ENCODE data around the gene ANKS1B. TPM values are rescaled to one million over a fixed set of nuclear protein-coding genes. Genes with fewer than 3 reads are reported as not detected.

The ANKS1B gene
- polyA plus RNA-seq, 3 donors, result not detected

- Histone ChIP-seq H3K4me3 (replicated peaks in 1 of 3; ENCODE audit: low read depth in 2 of 3, low read length in 3 of 3) (no peak overlapping the region), H3K27ac (ENCODE audit: low read depth in 1 of 2, low read length in 2 of 2) (no peak overlapping the region), H3K9me3 (replicated peaks in 1 of 2; ENCODE audit: control insufficient read depth in 1 of 2, insufficient read depth in 1 of 2, low read length in 2 of 2) (no peaks in the 10 kb centered on the region), H3K4me2 (replicated peaks; ENCODE audit: extremely low read depth, low read length, poor library complexity, severe bottlenecking) (no peak overlapping the region), H3K4me1 (ENCODE audit: control insufficient read depth in 1 of 2, insufficient read depth in 2 of 2, low read length in 2 of 2) (no peaks in the 10 kb centered on the region), H4K20me1 (ENCODE audit: insufficient read depth, low read length) (no peaks in the 10 kb centered on the region), H3K36me3 (replicated peaks in 1 of 2; ENCODE audit: control insufficient read depth in 1 of 2, insufficient read depth in 2 of 2, low read length in 2 of 2) (no peaks in the 10 kb centered on the region), H2AFZ (ENCODE audit: insufficient read depth, low read depth, low read length, poor library complexity, severe bottlenecking) (no peak overlapping the region), H3K9ac (ENCODE audit: insufficient read depth, low read length, poor library complexity, severe bottlenecking) (no peak overlapping the region), H3K79me2 (ENCODE audit: insufficient read depth, low read length) (no peaks in the 10 kb centered on the region), H3K27me3 (ENCODE audit: control insufficient read depth in 2 of 2, insufficient read depth in 2 of 2, low read length in 2 of 2) (no peaks in the 10 kb centered on the region)
- 100% methylated on average over 1 of the region's 1 CpG for WGBS (ENCODE audit: insufficient coverage)
- Mint-ChIP-seq H3K4me3 (no peak overlapping the region), H3K4me1 (no peaks in the 10 kb centered on the region), H3K27me3 (ENCODE audit: low read depth in 3 of 3) (peaks cover 2 to 5% (median 3%) of the 10 kb centered on the region in 3 donors), H3K27ac (no peak overlapping the region), H3K9me3 (no peaks in the 10 kb centered on the region), H3K36me3 (no peaks in the 10 kb centered on the region)
- no peak for DNase-seq
- intact Hi-C loops (cut with micrococcal nuclease), result no loop called here
- TF ChIP-seq, protein P1, sequence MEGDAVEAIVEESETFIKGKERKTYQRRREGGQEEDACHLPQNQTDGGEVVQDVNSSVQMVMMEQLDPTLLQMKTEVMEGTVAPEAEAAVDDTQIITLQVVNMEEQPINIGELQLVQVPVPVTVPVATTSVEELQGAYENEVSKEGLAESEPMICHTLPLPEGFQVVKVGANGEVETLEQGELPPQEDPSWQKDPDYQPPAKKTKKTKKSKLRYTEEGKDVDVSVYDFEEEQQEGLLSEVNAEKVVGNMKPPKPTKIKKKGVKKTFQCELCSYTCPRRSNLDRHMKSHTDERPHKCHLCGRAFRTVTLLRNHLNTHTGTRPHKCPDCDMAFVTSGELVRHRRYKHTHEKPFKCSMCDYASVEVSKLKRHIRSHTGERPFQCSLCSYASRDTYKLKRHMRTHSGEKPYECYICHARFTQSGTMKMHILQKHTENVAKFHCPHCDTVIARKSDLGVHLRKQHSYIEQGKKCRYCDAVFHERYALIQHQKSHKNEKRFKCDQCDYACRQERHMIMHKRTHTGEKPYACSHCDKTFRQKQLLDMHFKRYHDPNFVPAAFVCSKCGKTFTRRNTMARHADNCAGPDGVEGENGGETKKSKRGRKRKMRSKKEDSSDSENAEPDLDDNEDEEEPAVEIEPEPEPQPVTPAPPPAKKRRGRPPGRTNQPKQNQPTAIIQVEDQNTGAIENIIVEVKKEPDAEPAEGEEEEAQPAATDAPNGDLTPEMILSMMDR (IDR thresholded peaks at IDR 0.05), result no peak
Observed at GRCh38 chr12:98997899-98998298, 986.8 kb downstream of the ANKS1B start.

DNA sequence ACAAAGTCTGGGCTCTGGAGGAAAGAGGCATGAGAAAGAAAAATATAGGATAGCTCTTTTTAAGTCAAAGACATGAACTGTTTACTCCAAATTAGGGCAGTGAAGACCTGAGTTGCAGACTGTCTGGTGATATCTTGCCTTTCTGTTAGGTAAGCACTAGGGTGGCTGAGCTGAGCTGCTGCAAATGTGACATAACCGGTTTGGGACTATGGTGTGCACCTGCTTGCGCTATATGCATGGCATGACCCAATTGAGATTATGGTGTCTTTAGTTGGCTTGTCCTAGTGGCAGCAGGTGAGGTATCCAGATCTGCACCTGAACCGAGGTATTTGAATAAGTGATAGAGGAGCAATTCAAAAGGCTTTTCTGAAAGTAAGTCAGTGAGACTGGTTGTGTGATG, 994.1 kb downstream of the ANKS1B start:
- H3K9ac ChIP-seq (ENCODE audit: insufficient read depth, low read length, poor library complexity, severe bottlenecking), result no peak overlapping the region
- no peak overlapping the region for H3K4me2 ChIP-seq (replicated peaks; ENCODE audit: extremely low read depth, low read length, poor library complexity, severe bottlenecking)
- peaks cover 0 to 6% (median 0%) of the 10 kb centered on the region in 7 donors for H3K9me3 Mint-ChIP-seq
- H4K20me1 ChIP-seq (ENCODE audit: insufficient read depth, low read length), result no peaks in the 10 kb centered on the region
- H3K27ac Mint-ChIP-seq, result no peak overlapping the region
- H3K36me3 Mint-ChIP-seq, result no peaks in the 10 kb centered on the region
- no peak overlapping the region for H3K4me3 ChIP-seq (replicated peaks in 1 of 3; ENCODE audit: low read depth in 2 of 3, low read length in 3 of 3)
- no peaks in the 10 kb centered on the region for H3K9me3 ChIP-seq (replicated peaks in 1 of 2; ENCODE audit: control insufficient read depth in 1 of 2, insufficient read depth in 1 of 2, low read length in 2 of 2)
- no peaks in the 10 kb centered on the region for H3K27me3 ChIP-seq (ENCODE audit: control insufficient read depth in 2 of 2, insufficient read depth in 2 of 2, low read length in 2 of 2)
- no peaks in the 10 kb centered on the region for H3K4me1 ChIP-seq (ENCODE audit: control insufficient read depth in 1 of 2, insufficient read depth in 2 of 2, low read length in 2 of 2)
- H3K36me3 ChIP-seq (replicated peaks in 1 of 2; ENCODE audit: control insufficient read depth in 1 of 2, insufficient read depth in 2 of 2, low read length in 2 of 2), result no peaks in the 10 kb centered on the region
- no peak overlapping the region for H2AFZ ChIP-seq (ENCODE audit: insufficient read depth, low read depth, low read length, poor library complexity, severe bottlenecking)
- H3K79me2 ChIP-seq (ENCODE audit: insufficient read depth, low read length), result no peaks in the 10 kb centered on the region
- no peak for DNase-seq
- H3K27me3 Mint-ChIP-seq (ENCODE audit: low read depth in 3 of 3), result peaks cover 0 to 13% (median 3%) of the 10 kb centered on the region in 3 donors
- 97% methylated on average over 3 of the region's 3 CpGs for WGBS (ENCODE audit: insufficient coverage)
- no peaks in the 10 kb centered on the region for H3K4me1 Mint-ChIP-seq
- no peak overlapping the region for H3K4me3 Mint-ChIP-seq
- no peak overlapping the region for H3K27ac ChIP-seq (ENCODE audit: low read depth in 1 of 2, low read length in 2 of 2)
- intact Hi-C loops (cut with micrococcal nuclease), result no loop called here
- TF ChIP-seq, protein P1 (IDR thresholded peaks at IDR 0.05), result no peak

Data from CD14-positive monocyte (primary cell).